Measurements from ENCODE around the gene EIF2AK2.

The EIF2AK2 gene

DNA sequence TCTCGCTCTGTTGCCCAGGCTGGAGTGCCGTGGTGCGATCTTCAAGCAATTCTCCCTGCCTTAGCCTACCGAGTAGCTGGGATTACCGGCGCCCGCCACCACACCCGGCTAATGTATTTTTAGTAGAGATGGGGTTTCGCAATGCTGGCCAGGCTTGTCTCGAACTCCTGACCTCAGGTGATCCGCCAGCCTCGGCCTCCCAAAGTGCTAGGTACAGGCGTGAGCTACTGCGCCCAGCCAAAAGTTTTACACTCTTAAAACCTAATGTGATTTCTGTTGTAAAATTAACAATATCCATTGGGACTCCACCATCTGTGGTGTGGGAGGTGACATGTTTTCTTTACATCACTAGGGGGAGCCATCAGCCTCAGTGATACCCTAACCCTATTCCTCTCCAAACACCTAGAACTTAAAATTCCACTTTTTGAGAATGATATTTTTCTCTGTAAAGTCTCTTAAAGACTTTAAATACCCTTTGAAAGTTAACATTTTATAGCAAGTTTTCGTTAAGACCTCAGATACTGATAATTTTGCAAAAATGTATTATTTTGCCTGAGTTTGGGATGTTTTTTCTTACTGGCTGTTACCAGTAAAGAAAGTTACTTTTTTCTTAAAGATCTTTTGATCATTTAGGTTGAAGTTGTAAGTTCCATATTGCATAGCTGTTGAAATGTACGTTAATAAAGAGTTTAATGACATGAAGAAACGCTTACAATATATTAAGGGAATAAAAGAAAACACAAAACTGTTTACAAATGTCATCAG is 11.6 kb upstream of the EIF2AK2 start:
- TF ChIP-seq, protein P1, sequence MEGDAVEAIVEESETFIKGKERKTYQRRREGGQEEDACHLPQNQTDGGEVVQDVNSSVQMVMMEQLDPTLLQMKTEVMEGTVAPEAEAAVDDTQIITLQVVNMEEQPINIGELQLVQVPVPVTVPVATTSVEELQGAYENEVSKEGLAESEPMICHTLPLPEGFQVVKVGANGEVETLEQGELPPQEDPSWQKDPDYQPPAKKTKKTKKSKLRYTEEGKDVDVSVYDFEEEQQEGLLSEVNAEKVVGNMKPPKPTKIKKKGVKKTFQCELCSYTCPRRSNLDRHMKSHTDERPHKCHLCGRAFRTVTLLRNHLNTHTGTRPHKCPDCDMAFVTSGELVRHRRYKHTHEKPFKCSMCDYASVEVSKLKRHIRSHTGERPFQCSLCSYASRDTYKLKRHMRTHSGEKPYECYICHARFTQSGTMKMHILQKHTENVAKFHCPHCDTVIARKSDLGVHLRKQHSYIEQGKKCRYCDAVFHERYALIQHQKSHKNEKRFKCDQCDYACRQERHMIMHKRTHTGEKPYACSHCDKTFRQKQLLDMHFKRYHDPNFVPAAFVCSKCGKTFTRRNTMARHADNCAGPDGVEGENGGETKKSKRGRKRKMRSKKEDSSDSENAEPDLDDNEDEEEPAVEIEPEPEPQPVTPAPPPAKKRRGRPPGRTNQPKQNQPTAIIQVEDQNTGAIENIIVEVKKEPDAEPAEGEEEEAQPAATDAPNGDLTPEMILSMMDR (IDR thresholded peaks at IDR 0.05; ENCODE audit: borderline replicate concordance, extremely low read depth, low read length, poor library complexity, severe bottlenecking) = peak; percentile 82
- TF ChIP-seq EZH2 (IDR thresholded peaks at IDR 0.05; ENCODE audit: borderline replicate concordance, low read depth, low read length, severe bottlenecking) = no peak
- Histone ChIP-seq H3K27me3 (ENCODE audit: insufficient read depth, low read length, poor library complexity) (no peaks in the 10 kb centered on the region), H4K20me1 (ENCODE audit: insufficient read depth, low read length) (no peaks in the 10 kb centered on the region), H3K27ac (ENCODE audit: low read length) (no peak overlapping the region), H3K79me2 (ENCODE audit: insufficient read depth, low read length) (no peaks in the 10 kb centered on the region), H3K4me1 (ENCODE audit: insufficient read depth, low read length) (no peaks in the 10 kb centered on the region), H3K4me3 (ENCODE audit: low read depth in 1 of 2, low read length in 2 of 2) (no peak overlapping the region), H3K9me3 (ENCODE audit: insufficient read depth, low read length, severe bottlenecking) (peaks cover 15% of the 10 kb centered on the region), H3K4me2 (ENCODE audit: insufficient read depth, low read length) (no peak overlapping the region), H3K36me3 (ENCODE audit: insufficient read depth, low read length) (no peaks in the 10 kb centered on the region), H2AFZ (ENCODE audit: low read depth, low read length) (peak overlapping the region; percentile 45; the same call in 1 of the 2 replicates), H3K9ac (ENCODE audit: low read depth, low read length) (no peak overlapping the region)
- DNase-seq (peak; percentile 48), ATAC-seq (ENCODE audit: insufficient read depth, low read depth) (peak; percentile 99)

DNA sequence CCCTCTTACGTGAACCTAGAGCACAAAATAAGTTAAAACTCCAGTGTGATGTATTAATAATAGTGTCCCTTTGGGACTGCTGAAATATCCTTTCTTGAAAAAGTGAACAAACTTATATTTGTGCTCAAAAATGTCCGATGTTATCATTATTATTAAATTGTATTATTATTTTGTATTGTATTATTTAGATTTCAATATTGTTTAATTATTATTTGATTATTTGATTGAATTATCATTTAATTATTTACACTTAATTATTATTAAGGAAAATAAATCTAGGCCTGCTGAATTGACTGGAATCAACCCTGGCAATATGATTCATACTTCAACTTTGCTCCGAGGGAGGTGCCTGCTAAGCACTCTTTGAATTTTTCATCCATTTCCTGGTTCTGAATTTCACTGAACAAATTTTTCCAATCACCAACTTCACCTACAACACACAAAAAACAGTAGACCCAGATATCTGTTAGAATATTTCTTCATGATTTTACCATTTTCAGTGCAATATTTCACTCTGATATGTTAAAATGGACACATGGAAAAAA is 10.9 kb upstream of the EIF2AK2 start:
- Histone ChIP-seq H3K4me1 (ENCODE audit: insufficient read depth, low read length) (no peaks in the 10 kb centered on the region), H2AFZ (ENCODE audit: low read depth, low read length) (no peak overlapping the region), H3K4me3 (ENCODE audit: low read depth in 1 of 2, low read length in 2 of 2) (no peak overlapping the region), H3K4me2 (ENCODE audit: insufficient read depth, low read length) (no peak overlapping the region), H3K27ac (ENCODE audit: low read length) (no peak overlapping the region), H4K20me1 (ENCODE audit: insufficient read depth, low read length) (no peaks in the 10 kb centered on the region), H3K27me3 (ENCODE audit: insufficient read depth, low read length, poor library complexity) (no peaks in the 10 kb centered on the region), H3K9ac (ENCODE audit: low read depth, low read length) (no peak overlapping the region), H3K79me2 (ENCODE audit: insufficient read depth, low read length) (no peaks in the 10 kb centered on the region), H3K36me3 (ENCODE audit: insufficient read depth, low read length) (no peaks in the 10 kb centered on the region), H3K9me3 (ENCODE audit: insufficient read depth, low read length, severe bottlenecking) (peaks cover 16% of the 10 kb centered on the region)
- TF ChIP-seq, protein P1 (IDR thresholded peaks at IDR 0.05; ENCODE audit: borderline replicate concordance, extremely low read depth, low read length, poor library complexity, severe bottlenecking) = no peak
- no peak for TF ChIP-seq EZH2 (IDR thresholded peaks at IDR 0.05; ENCODE audit: borderline replicate concordance, low read depth, low read length, severe bottlenecking)
- DNase-seq (no peak), ATAC-seq (ENCODE audit: insufficient read depth, low read depth) (no peak)

DNA sequence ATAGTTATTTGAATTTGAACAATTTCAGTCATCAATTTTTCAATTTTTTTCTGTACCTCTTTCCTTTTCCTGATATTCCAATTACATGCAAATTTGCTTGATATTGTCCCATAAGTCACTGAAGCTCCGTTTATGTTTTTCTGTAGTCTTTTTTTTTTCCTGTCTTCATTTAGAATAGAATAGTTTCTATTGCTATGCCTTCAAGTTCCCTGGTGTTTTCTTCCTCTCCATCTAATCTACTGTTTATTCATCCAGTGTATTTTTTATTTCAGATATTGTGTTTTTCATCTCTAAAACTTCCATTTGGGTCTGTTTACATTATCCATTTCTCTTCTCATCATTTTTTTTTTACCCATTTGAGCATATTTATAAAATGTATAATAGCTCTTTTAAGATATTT is 8.0 kb upstream of the EIF2AK2 start:
- Histone ChIP-seq H3K27me3 (ENCODE audit: insufficient read depth, low read length, poor library complexity) (no peaks in the 10 kb centered on the region), H4K20me1 (ENCODE audit: insufficient read depth, low read length) (no peaks in the 10 kb centered on the region), H3K9me3 (ENCODE audit: insufficient read depth, low read length, severe bottlenecking) (peaks cover 16% of the 10 kb centered on the region), H3K27ac (ENCODE audit: low read length) (no peak overlapping the region), H3K4me2 (ENCODE audit: insufficient read depth, low read length) (no peak overlapping the region), H3K4me3 (ENCODE audit: low read depth in 1 of 2, low read length in 2 of 2) (no peak overlapping the region), H2AFZ (ENCODE audit: low read depth, low read length) (no peak overlapping the region), H3K9ac (ENCODE audit: low read depth, low read length) (no peak overlapping the region), H3K79me2 (ENCODE audit: insufficient read depth, low read length) (no peaks in the 10 kb centered on the region), H3K4me1 (ENCODE audit: insufficient read depth, low read length) (no peaks in the 10 kb centered on the region), H3K36me3 (ENCODE audit: insufficient read depth, low read length) (no peaks in the 10 kb centered on the region)
- DNase-seq = no peak
- no peak for ATAC-seq (ENCODE audit: insufficient read depth, low read depth)
- TF ChIP-seq, protein P1 (IDR thresholded peaks at IDR 0.05; ENCODE audit: borderline replicate concordance, extremely low read depth, low read length, poor library complexity, severe bottlenecking) = no peak
- no peak for TF ChIP-seq EZH2 (IDR thresholded peaks at IDR 0.05; ENCODE audit: borderline replicate concordance, low read depth, low read length, severe bottlenecking)

Data from DND-41 (cell line).